GM19023 (cell line): ENCODE data around the gene RSAD1.
A peak's percentile ranks its signal among the peaks of the same experiment; 100 is the strongest.

Experiments
- ATAC-seq: cut with Tn5 transposase; IDR thresholded peaks from one replicate; pipeline ENCODE4 v1.9.1; 2021; ENCODE audit warnings: mild to moderate bottlenecking, moderate library complexity; ENCODE audit not compliant: unreplicated experiment

RSAD1 gene

DNA sequence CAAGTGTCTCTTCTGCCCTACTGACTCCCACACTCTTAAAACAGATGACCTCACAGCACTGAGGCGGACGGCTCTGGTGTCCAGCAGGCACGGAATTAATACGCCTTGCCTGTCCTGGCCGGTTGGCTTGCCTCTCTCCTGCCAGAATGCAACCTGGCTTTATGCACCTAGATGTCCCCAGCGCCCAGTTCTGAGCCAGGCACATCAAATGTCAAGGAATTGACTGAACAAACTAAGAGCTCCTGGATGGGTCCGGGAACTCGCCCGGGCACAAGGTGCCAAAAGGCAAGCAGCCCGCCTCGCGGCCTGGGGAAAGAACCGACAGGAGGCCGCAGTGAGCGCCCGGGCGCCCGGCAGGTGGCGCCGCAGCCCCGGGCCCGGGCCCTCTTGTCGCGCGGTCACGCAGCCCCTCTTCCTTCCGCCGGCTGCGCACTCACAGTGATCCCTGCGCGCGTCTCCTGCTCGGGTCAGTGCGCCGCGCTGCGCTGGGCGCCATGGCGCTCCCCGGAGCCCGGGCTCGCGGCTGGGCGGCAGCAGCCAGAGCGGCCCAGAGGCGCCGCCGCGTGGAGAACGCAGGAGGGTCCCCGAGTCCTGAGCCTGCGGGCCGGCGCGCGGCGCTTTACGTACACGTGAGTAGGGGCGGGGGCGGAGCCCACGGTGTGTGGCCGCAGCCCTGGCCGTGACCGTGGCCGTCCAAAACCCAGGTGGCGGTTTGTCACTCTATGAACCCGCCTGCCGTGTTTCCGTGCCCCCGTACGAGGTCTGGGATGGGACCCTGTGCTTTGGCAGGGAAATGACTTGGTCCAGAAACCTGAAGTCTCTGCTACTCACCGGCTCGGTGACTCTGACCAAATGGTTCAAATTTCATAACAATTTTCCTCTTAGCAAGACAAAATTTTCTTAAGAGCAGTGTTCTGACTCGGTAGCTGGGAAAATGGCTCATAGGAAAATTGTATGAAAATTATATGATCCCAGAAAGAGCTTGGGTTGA is at the start of gene RSAD1:
Gene RSAD1, plus strand, starts transcription at position 470 of the 991 bp plus-strand sequence. Its CDS starts 25 bp downstream, at position 495.
- peak; percentile 87 for ATAC-seq

GRCh38 chr17:50429793-50430192 is 48.9 kb upstream of the RSAD1 start:
- ATAC-seq, result no peak

- no peak for ATAC-seq
Measured at GRCh38 chr17:50430821-50431618, 47.6 kb upstream of the RSAD1 start.

DNA sequence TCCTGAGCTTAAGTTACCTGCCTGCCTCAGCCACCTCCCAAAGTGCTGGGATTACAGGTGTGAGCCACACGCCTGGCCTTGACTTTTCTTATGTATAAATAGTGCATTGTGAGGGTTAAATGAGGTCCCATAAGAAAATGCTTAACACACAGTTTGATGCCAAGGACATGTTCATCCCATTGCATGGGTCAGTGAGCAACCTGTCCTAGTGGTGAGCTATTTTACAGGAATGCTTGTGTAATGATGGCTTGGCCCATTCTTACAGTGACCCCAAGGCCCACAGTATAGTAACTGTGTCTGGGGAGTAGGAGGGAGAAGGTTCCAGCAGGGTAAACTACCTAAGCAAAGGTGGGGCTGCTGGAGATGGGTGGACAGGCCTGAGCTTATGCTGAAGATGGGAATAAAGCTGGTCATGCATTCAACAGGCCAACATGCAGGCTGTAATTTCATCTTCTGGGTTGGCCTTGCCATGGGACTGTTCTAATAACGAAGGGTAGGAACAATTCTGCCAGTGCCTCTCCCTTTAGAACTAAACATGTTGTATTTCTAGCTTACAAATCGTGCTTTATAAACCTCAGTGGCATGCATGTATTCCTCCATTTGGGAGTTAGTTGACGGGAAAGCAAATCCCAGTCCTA is 46.4 kb upstream of the RSAD1 start:
- no peak for ATAC-seq

DNA sequence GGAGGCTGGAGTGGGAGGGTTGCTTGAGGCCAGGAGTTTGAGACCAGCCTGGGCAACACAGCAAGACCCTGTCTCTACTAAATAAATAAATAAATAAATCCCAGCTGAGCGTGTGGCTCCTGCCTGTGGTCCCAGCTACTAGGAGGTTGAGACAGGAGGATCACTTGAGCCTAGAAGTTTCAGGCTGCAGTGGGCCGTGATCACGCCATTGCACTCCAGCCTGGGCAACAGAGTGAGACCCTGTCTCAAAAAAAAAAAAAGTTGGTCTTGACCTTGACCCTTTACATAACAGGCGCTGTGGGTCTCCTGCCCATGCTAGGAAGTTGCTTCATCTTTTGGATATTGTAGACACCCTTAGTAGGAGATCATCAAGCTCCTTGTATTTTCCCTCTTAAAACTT is 41.3 kb upstream of the RSAD1 start:
- ATAC-seq, result no peak

GRCh38 chr17:50439008-50439407 is 39.7 kb upstream of the RSAD1 start:
- no peak for ATAC-seq

- ATAC-seq, result no peak
Measured at GRCh38 chr17:50440172-50440837, 38.4 kb upstream of the RSAD1 start.

DNA sequence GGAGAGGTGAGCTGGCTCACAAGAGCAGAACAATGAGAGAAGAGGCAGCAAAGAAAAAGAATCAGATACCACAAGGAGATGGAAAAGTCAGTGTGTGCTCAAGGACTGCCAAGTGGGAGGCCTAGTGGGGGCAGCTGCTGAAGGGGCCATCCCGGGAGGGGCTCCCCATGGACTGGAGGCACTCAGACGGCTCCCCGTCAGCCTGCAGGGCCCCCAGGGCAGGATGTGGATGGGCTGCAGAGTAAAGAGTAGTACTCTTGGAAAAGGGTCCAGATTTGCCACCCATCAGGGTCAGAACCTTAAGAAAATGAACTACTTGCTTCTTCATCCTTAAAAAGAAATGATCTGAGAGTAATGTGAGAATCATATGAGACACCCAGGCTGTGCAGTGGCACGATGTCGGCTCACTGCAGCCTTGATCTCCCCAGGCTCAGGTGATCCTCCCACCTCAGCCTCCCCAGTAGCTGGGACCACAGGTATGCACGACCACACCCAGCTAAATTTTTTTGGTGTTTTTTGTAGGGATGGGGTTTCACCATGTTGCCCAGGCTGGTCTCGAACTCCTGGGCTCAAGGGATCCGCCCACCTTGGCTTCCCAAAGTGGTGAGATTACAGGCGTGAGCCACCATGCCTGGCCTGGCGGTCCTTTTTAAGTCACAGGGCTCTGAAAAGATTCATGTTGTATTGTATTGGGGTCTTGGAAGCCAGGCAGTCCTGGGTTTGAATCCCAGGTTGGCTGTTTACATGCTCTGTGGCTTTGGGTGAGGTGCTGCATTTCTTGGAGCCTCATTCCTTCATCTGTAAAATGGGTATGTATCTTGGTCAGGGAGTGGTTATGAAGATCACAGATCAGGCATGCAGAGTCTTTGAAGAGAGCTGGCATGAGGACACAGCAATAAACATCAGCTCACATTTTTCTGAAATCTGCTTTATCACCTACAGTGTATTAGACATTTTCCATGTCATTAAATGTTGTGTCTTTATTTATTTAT is 37.5 kb upstream of the RSAD1 start:
- ATAC-seq, result no peak

- no peak for ATAC-seq
Measured at GRCh38 chr17:50443505-50443974, 35.1 kb upstream of the RSAD1 start.

GRCh38 chr17:50444841-50445715 is 33.6 kb upstream of the RSAD1 start:
- ATAC-seq, result no peak

GRCh38 chr17:50445730-50446325 is 32.8 kb upstream of the RSAD1 start:
- ATAC-seq, result no peak

GRCh38 chr17:50447870-50448595 is 30.6 kb upstream of the RSAD1 start:
- no peak for ATAC-seq

DNA sequence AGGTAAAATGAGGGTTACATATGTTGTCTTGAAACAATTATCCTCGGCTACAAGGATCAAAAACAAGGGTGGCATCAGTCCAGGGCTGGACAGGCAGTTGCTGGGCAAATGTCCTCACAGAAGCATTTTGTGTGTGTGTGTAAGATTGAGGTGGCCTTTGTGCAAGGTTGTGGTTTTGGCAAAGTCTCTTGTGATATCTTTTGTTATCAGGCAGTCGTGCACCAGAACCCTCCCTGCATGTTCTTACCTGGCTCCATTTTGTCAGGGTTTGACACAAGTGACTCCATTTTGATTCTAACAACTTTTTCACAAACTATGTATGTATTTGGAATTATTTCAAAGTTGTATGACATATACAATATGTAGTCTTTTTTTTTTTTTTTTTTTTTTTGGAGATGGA is 30.0 kb upstream of the RSAD1 start:
- no peak for ATAC-seq

DNA sequence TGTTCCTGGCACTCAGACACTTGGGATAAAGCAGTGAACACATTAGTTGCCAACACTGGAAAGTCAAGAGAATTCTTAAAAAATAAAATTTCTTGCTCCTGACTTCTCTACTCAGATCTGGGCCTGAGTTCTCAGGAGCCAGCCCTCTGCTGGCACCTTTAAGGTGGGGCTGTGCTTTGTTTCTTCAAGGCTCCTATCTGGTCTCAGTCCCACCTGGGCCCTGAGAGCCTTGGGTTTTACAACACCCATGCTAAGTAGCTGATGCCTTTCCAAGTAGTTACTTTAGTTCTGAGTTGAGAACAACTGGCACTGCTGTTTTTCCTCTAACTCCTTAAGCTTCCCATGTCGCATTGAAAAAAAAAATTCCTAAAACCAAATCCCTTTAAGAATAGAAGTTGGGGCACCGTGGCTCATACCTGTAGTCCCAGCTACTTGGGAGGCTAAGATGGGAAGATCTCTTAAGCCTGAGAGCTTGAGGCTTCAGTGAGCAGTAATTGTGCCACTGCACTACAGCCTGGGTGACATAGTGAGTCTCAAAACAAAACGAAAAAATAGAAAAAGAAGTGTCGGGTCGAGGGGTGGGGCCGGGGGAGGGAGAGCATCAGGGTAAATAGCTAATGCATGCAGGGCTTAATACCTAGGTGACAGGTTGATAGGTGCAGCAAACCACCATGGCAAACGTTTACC is 26.6 kb upstream of the RSAD1 start:
- ATAC-seq, result no peak

DNA sequence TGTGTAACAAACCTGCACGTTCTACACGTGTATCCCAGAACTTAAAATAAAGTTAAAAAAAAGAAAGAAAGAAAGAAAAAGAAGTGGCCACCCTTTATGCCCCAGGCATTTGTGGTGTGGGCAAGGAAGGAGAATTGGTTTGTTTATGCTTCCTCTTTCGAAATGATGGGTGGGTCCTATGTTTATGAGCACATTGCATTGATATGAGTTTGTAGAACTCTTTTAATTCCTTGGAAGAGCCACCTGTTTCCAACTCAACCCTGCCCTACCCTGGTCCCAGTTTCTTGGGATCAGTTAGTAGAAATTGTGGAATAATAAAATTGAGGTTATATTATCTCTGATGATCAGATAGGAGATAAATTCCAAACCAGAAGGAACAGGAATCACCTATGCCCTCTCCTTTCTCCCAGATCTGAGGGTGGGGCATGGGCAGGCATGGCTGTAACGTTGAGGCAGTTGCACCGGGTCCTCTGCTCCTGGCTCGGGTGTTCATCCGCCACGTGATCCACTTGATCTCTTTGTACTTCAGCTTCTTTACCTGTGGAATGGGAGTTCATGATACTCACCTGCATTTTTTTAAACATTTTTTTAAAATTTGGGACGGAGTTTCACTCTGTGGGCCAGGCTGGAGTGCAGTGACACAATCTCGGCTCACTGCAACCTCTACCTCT is 25.9 kb upstream of the RSAD1 start:
- ATAC-seq, result no peak

DNA sequence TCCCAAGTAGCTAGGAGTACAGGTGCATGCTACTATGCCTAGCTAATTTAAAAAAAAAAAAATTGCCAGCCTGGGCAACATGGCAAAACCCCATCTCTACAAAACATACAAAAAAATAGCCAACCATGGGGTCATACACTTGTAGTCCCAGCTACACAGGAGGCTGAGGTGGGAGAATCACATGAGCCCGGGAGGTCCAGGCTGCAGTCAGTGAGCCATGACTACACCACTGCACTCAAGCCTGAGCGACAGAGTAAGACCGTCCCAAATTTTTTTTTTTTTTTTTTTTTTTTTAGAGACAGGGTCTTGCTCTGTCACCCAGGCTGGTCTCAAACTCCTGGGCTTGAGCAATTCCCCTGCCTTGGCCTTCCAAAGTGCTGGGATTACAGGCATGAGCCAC is 24.8 kb upstream of the RSAD1 start:
- ATAC-seq, result no peak
